Measurements from ENCODE around the gene DLST. TPM values are rescaled to one million over a fixed set of nuclear protein-coding genes. Genes with fewer than 3 reads are reported as not detected.

The DLST gene
- total RNA-seq (2021) = 139 and 145 TPM in 2 replicates
- percentile 94 among the genes with signal in this experiment for Bru-seq, nascent RNA
- percentile 97 among the genes with signal in this experiment for BruChase-seq, experiment 1, labeled RNA remaining after a 2-hour chase
- percentile 93 among the genes with signal in this experiment for BruChase-seq, experiment 2, labeled RNA remaining after a 6-hour chase
- long read RNA-seq, partial matches to known transcripts = 1 of 7 reads
- long read RNA-seq, other reads (novel, unspliced or antisense) = 5 of 7 reads

DNA sequence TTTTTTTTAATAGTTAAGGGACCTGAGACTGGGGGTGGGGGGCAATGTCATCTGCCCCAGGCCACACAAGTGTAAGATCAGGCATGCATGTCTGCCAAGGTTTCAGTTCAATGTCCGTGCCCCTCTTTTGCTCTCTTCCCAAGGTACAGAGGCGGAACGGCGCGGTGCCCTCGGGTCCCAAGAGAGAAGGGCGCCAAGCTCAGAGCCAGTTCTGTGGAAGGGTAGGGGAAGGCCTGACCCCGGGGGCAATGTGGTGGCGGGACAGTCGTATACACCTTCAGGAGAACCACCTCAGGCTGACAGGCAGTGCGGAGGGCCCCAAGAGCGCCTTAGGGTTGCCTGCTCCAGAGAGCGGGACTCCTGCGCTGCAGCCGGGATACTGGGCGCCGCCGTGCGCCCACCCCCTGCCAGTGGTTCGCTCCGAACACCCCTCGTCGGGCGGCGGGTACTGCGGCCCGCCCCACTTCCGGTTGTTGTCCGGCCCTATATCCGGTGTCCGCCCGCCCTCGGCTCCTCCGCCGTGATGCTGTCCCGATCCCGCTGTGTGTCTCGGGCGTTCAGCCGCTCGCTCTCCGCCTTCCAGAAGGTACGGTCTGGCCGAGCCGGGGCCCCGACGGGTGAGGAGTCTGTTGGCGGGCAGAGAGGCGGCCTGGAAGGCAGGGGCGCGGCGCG lies at the start of gene DLST:
DLST (plus strand) TSS at position 486 of the 672 bp plus-strand sequence; CDS start at position 524, 38 bp downstream.
- ChIA-PET CTCF (interaction anchor here (0.6 to 0.9 kb wide), 3 partner anchors 21 to 22 kb away, joined by 3 to 4 read pairs (median 3); no protein-coding TSS in a partner anchor), POLR2A (ENCODE audit: low non-redundant PET) (interaction anchor here (0.8 kb wide), 1 partner anchor 78 kb away, joined by 5 read pairs; no protein-coding TSS in a partner anchor)
- Histone ChIP-seq H3K9me3 (ENCODE audit: low read depth, low read length, poor library complexity, severe bottlenecking) (no peaks in the 10 kb centered on the region), H3K27me3 (replicated peaks; ENCODE audit: insufficient read depth, low read depth, low read length, poor library complexity) (no peaks in the 10 kb centered on the region), H3K36me3 (ENCODE audit: insufficient read depth, low read length, poor library complexity, severe bottlenecking) (peaks cover 7% of the 10 kb centered on the region), H3K4me3 (ENCODE audit: low read depth, low read length, poor library complexity, severe bottlenecking) (peak within 1 kb of the TSS; percentile 98), H3K4me1 (ENCODE audit: insufficient read depth, low read length, poor library complexity, severe bottlenecking) (peaks cover 12% of the 10 kb centered on the region), H3K27ac (ENCODE audit: low read depth, low read length, poor library complexity, severe bottlenecking) (peak within 1 kb of the TSS; percentile 96)
- TF ChIP-seq, protein P1, sequence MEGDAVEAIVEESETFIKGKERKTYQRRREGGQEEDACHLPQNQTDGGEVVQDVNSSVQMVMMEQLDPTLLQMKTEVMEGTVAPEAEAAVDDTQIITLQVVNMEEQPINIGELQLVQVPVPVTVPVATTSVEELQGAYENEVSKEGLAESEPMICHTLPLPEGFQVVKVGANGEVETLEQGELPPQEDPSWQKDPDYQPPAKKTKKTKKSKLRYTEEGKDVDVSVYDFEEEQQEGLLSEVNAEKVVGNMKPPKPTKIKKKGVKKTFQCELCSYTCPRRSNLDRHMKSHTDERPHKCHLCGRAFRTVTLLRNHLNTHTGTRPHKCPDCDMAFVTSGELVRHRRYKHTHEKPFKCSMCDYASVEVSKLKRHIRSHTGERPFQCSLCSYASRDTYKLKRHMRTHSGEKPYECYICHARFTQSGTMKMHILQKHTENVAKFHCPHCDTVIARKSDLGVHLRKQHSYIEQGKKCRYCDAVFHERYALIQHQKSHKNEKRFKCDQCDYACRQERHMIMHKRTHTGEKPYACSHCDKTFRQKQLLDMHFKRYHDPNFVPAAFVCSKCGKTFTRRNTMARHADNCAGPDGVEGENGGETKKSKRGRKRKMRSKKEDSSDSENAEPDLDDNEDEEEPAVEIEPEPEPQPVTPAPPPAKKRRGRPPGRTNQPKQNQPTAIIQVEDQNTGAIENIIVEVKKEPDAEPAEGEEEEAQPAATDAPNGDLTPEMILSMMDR (conservative IDR thresholded peaks at IDR 0.05; ENCODE audit: low read depth, low read length) = no peak
- TF ChIP-seq EZH2 (IDR thresholded peaks at IDR 0.05; ENCODE audit: borderline replicate concordance, low read depth, low read length, poor library complexity, severe bottlenecking) = no peak
- intact Hi-C loops (cut with micrococcal nuclease; ENCODE audit: unreplicated experiment) = no loop called here
- BruUV-seq (replicated peaks) = no TSS peak
- peak; percentile 94 for DNase-seq (ENCODE audit: low spot score)

GRCh38 chr14:74832849-74833248 lies 48.9 kb upstream of the DLST start:
- peaks cover 38% of the 10 kb centered on the region for H3K36me3 ChIP-seq (ENCODE audit: insufficient read depth, low read length, poor library complexity, severe bottlenecking)
- H3K9me3 ChIP-seq (ENCODE audit: low read depth, low read length, poor library complexity, severe bottlenecking) = no peaks in the 10 kb centered on the region
- no TSS peak for BruUV-seq (replicated peaks)
- ChIA-PET POLR2A (ENCODE audit: low non-redundant PET) (no interaction called here), CTCF (no interaction called here)
- intact Hi-C loops (cut with micrococcal nuclease; ENCODE audit: unreplicated experiment) = no loop called here
- H3K27ac ChIP-seq (ENCODE audit: low read depth, low read length, poor library complexity, severe bottlenecking) = no peak overlapping the region
- DNase-seq (ENCODE audit: low spot score) = no peak
- no peaks in the 10 kb centered on the region for H3K27me3 ChIP-seq (replicated peaks; ENCODE audit: insufficient read depth, low read depth, low read length, poor library complexity)
- H3K4me1 ChIP-seq (ENCODE audit: insufficient read depth, low read length, poor library complexity, severe bottlenecking) = no peaks in the 10 kb centered on the region
- no peak overlapping the region for H3K4me3 ChIP-seq (ENCODE audit: low read depth, low read length, poor library complexity, severe bottlenecking)
- TF ChIP-seq, protein P1 (conservative IDR thresholded peaks at IDR 0.05; ENCODE audit: low read depth, low read length) = no peak
- no peak for TF ChIP-seq EZH2 (IDR thresholded peaks at IDR 0.05; ENCODE audit: borderline replicate concordance, low read depth, low read length, poor library complexity, severe bottlenecking)

GRCh38 chr14:74834692-74835392 lies 46.9 kb upstream of the DLST start:
- H3K9me3 ChIP-seq (ENCODE audit: low read depth, low read length, poor library complexity, severe bottlenecking) = no peaks in the 10 kb centered on the region
- no peaks in the 10 kb centered on the region for H3K4me1 ChIP-seq (ENCODE audit: insufficient read depth, low read length, poor library complexity, severe bottlenecking)
- BruUV-seq (replicated peaks) = no TSS peak
- POLR2A ChIA-PET (ENCODE audit: low non-redundant PET) = no interaction called here
- intact Hi-C loops (cut with micrococcal nuclease; ENCODE audit: unreplicated experiment) = no loop called here
- H3K27me3 ChIP-seq (replicated peaks; ENCODE audit: insufficient read depth, low read depth, low read length, poor library complexity) = no peaks in the 10 kb centered on the region
- H3K36me3 ChIP-seq (ENCODE audit: insufficient read depth, low read length, poor library complexity, severe bottlenecking) = peaks cover 29% of the 10 kb centered on the region
- no peak overlapping the region for H3K4me3 ChIP-seq (ENCODE audit: low read depth, low read length, poor library complexity, severe bottlenecking)
- H3K27ac ChIP-seq (ENCODE audit: low read depth, low read length, poor library complexity, severe bottlenecking) = no peak overlapping the region
- CTCF ChIA-PET = no interaction called here
- TF ChIP-seq EZH2 (IDR thresholded peaks at IDR 0.05; ENCODE audit: borderline replicate concordance, low read depth, low read length, poor library complexity, severe bottlenecking) = no peak
- TF ChIP-seq, protein P1 (conservative IDR thresholded peaks at IDR 0.05; ENCODE audit: low read depth, low read length) = no peak
- no peak for DNase-seq (ENCODE audit: low spot score)

Data from A673 (cell line).